Neural progenitor cell (in vitro differentiated cells): Measurements from ENCODE around the gene GTPBP6.

ENCODE experiments used
- EZH2 ChIP-seq: fragments of 200-600 bp; sonication (generic); IDR thresholded peaks from 2 replicates; pipeline ENCODE4 v1.6.1; 2017; ENCODE audit warnings: antibody characterized with exemption, mild to moderate bottlenecking, moderate library complexity
- EZH2phosphoT487 ChIP-seq: fragments of 200-600 bp; sonication (generic); IDR thresholded peaks from 2 replicates; pipeline ENCODE4 v1.6.1; 2017; ENCODE audit warnings: antibody characterized with exemption
- TF ChIP-seq, protein P1 (sequence below): fragments of 200-600 bp; sonication (generic); IDR thresholded peaks from 2 replicates; pipeline ENCODE4 v1.5.1; 2017; ENCODE audit warnings: antibody characterized with exemption, mild to moderate bottlenecking

DNA sequence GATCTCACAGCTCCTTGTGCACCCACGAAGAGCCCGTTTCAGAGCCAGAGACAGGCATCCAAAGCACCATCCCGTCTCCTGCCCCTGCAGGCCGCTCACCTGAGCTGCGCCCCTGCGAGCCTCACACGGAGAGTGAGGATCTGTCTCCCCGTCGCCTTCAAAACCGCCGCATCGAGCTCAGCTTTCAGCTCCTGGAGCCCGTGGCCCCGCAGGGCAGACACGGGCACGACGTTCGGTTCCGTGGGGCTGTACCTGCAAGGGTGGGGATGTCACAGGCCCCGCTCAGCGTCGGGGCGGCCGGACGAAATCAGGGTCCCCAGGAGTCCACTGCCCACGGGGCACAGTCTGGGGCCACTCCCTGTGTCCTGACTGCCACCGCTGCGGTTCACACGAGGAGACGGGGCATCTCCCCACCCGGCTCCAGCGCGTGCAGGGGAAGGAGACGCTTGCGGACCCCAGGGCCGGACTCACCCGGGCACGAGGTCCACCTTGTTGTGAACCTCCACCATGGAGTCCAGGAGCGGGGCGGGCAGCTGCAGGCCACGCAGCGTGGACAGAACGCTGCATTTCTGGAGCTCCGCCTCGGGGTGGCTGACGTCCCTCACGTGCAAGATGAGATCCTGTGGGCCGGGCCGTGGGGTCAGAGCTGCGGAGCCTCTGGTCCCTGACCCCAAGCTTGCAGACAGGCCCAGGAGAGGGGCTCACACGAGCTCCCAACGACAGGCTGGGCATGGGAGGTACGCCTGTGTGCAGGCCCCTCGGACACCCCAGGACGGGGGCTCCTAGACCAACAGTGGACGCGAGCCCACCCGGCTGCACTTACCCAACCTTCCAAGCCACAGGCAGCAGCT lies 11.1 kb downstream of the GTPBP6 start:
- TF ChIP-seq, protein P1, sequence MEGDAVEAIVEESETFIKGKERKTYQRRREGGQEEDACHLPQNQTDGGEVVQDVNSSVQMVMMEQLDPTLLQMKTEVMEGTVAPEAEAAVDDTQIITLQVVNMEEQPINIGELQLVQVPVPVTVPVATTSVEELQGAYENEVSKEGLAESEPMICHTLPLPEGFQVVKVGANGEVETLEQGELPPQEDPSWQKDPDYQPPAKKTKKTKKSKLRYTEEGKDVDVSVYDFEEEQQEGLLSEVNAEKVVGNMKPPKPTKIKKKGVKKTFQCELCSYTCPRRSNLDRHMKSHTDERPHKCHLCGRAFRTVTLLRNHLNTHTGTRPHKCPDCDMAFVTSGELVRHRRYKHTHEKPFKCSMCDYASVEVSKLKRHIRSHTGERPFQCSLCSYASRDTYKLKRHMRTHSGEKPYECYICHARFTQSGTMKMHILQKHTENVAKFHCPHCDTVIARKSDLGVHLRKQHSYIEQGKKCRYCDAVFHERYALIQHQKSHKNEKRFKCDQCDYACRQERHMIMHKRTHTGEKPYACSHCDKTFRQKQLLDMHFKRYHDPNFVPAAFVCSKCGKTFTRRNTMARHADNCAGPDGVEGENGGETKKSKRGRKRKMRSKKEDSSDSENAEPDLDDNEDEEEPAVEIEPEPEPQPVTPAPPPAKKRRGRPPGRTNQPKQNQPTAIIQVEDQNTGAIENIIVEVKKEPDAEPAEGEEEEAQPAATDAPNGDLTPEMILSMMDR = no peak
- TF ChIP-seq EZH2phosphoT487 (no peak), EZH2 (no peak)
